DND-41 (cell line): ENCODE data around the gene WRAP73.

Experiments
- EZH2 ChIP-seq: IDR thresholded peaks from 3 replicates; pipeline ENCODE4 v1.6.1; 2012; ENCODE audit warnings: borderline replicate concordance, low read depth, mild to moderate bottlenecking, moderate library complexity, low read length, inconsistent platforms; ENCODE audit not compliant: severe bottlenecking
- TF ChIP-seq, protein P1 (sequence below): IDR thresholded peaks from 2 replicates; pipeline ENCODE4 v1.5.1; 2012; ENCODE audit warnings: borderline replicate concordance, low read length, moderate library complexity, mild to moderate bottlenecking; ENCODE audit not compliant: poor library complexity, severe bottlenecking; ENCODE audit errors: extremely low read depth

- TF ChIP-seq, protein P1, sequence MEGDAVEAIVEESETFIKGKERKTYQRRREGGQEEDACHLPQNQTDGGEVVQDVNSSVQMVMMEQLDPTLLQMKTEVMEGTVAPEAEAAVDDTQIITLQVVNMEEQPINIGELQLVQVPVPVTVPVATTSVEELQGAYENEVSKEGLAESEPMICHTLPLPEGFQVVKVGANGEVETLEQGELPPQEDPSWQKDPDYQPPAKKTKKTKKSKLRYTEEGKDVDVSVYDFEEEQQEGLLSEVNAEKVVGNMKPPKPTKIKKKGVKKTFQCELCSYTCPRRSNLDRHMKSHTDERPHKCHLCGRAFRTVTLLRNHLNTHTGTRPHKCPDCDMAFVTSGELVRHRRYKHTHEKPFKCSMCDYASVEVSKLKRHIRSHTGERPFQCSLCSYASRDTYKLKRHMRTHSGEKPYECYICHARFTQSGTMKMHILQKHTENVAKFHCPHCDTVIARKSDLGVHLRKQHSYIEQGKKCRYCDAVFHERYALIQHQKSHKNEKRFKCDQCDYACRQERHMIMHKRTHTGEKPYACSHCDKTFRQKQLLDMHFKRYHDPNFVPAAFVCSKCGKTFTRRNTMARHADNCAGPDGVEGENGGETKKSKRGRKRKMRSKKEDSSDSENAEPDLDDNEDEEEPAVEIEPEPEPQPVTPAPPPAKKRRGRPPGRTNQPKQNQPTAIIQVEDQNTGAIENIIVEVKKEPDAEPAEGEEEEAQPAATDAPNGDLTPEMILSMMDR, result no peak
- TF ChIP-seq EZH2, result no peak
Observed at GRCh38 chr1:3646596-3646995, 3.3 kb downstream of the WRAP73 start.
